ENCODE measurements around the gene SLC38A4.

- TF ChIP-seq CTCF (IDR thresholded peaks at IDR 0.05; ENCODE audit: low read depth, low read length): no peak
- no peak for TF ChIP-seq EZH2phosphoT487 (IDR thresholded peaks at IDR 0.05; ENCODE audit: low read depth)
These were observed 50.0 kb downstream of the SLC38A4 start for GRCh38 chr12:46775796-46776195.
